Breast epithelium (tissue), 4 donors: ENCODE data around the gene CES5A. TPM values are rescaled to one million over a fixed set of nuclear protein-coding genes. Genes with fewer than 3 reads are reported as not detected.
"Not testable (repeated sequence)": the region's sequence is repeated elsewhere in the genome, so short reads cannot be mapped to it uniquely, and the experiment has no call there.

Experiments used
- DNase-seq, 2 donors: peaks; one replicate each; pipeline ENCODE4 v3.0.0-alpha.2; 2019; ENCODE audit warnings: low spot score in 2 of 2
- H3K27ac ChIP-seq, 2 donors: fragments of 200-600 bp; sonication (generic) in 1 of 2; one replicate each; pipeline ENCODE4 v1.5.1; 2016 to 2019; ENCODE audit warnings: mild to moderate bottlenecking in 1 of 2
- H3K27me3 ChIP-seq, 2 donors: fragments of 200-600 bp; sonication (generic) in 1 of 2; one replicate each; pipeline versions ENCODE4 v1.5.1 to v1.6.0; 2017 to 2019; ENCODE audit warnings: control low read depth in 1 of 2, mild to moderate bottlenecking in 1 of 2
- H3K36me3 ChIP-seq: fragments of 200-600 bp; one replicate; pipeline ENCODE4 v1.5.1; 2019
- H3K4me1 ChIP-seq, 2 donors: fragments of 200-600 bp; sonication (generic); one replicate each; pipeline ENCODE4 v1.5.1; 2016 to 2019; ENCODE audit warnings: control low read depth in 1 of 2
- H3K4me3 ChIP-seq, 3 donors: fragments of 200-600 bp; sonication (generic); 1 replicate in 2 of 3; 2 replicates in 1 of 3; pipeline ENCODE4 v1.5.1; 2016 to 2019; ENCODE audit warnings: mild to moderate bottlenecking in 3 of 3, moderate library complexity in 2 of 3
- H3K9me3 ChIP-seq, 2 donors: fragments of 200-600 bp; sonication (generic) in 1 of 2; one replicate each; pipeline ENCODE4 v1.5.1; 2016 to 2019; ENCODE audit warnings: control low read depth in 1 of 2
- CTCF ChIP-seq, 3 donors: fragments of 450-650 bp; IDR thresholded peaks; one replicate each; pipeline ENCODE4 v1.5.1; 2016 to 2017; ENCODE audit warnings: antibody characterized with exemption in 3 of 3, mild to moderate bottlenecking in 3 of 3, moderate library complexity in 3 of 3
- POLR2A ChIP-seq: fragments of 450-650 bp; IDR thresholded peaks from one replicate; pipeline ENCODE4 v1.6.1; 2016; ENCODE audit warnings: antibody characterized with exemption, mild to moderate bottlenecking, moderate library complexity
- POLR2AphosphoS5 ChIP-seq, 3 donors: sonication (generic); formaldehyde crosslinking; IDR thresholded peaks; one replicate each; pipeline ENCODE4 v1.6.1; 2017; ENCODE audit warnings: antibody characterized with exemption in 3 of 3
- intact Hi-C: fragments of 100-400 bp; cut with DNase I; formaldehyde crosslinking; loops from one replicate; pipeline ENCODE4 v1.15.1; 2023; ENCODE audit warnings: low total_unique reads
- total RNA-seq, 3 donors: library from RNA; depleted of rRNA; stranded (reverse); fragments of >200 nt; gene quantifications; one replicate each; pipeline ENCODE4 v1.1.0, GENCODE V29; 2016

The CES5A gene
- total RNA-seq, 3 donors from 2014 or later = not detected

- Histone ChIP-seq H3K27me3 (no peaks in the 10 kb centered on the region), H3K4me1 (no peaks in the 10 kb centered on the region), H3K4me3 (no peak overlapping the region), H3K27ac (no peak overlapping the region), H3K36me3 (no peaks in the 10 kb centered on the region), H3K9me3 (no peaks in the 10 kb centered on the region)
- TF ChIP-seq POLR2A (no peak), CTCF (IDR thresholded peaks at IDR 0.05) (no peak), POLR2AphosphoS5 (IDR thresholded peaks at IDR 0.05) (no peak)
- no peak for DNase-seq
- intact Hi-C loops = no loop called here
Measured at GRCh38 chr16:55836158-55836611, 39.0 kb downstream of the CES5A start.

GRCh38 chr16:55835581-55835980, 39.6 kb downstream of the CES5A start:
- Histone ChIP-seq H3K4me1 (no peaks in the 10 kb centered on the region), H3K36me3 (no peaks in the 10 kb centered on the region), H3K27ac (no peak overlapping the region), H3K9me3 (no peaks in the 10 kb centered on the region), H3K27me3 (peaks cover 0 to 4% of the 10 kb centered on the region in 2 donors), H3K4me3 (no peak overlapping the region)
- intact Hi-C loops = no loop called here
- TF ChIP-seq POLR2A = no peak
- TF ChIP-seq POLR2AphosphoS5 (IDR thresholded peaks at IDR 0.05) = peak in 1 of 3 donors; percentile 17
- no peak for DNase-seq

DNA sequence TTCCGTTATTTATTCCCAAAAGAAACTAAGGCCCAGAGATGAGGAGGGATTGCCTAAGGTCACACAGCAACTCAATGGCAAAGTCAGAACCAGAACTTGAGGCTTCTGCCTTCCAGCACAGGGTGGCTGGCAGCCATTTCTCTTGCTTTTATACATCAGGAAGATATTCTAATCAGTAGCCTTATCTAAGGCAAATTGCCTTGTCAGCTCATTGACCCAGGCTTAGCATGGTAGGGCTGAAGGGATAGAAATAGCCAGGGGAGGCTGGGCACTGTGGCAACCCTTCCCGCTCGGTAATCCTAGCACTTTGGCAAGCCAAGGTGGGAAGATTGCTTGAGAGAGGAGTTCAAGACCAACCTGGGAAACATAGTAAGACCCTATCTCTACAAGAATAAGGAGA, 40.0 kb downstream of the CES5A start:
- H3K4me1 ChIP-seq, H3K27ac ChIP-seq, DNase-seq, intact Hi-C loops, H3K4me3 ChIP-seq, H3K36me3 ChIP-seq, H3K27me3 ChIP-seq, H3K9me3 ChIP-seq: not testable (repeated sequence)

GRCh38 chr16:55834049-55834448, 41.1 kb downstream of the CES5A start:
- no peaks in the 10 kb centered on the region for H3K4me1 ChIP-seq
- H3K4me3 ChIP-seq = no peak overlapping the region
- H3K9me3 ChIP-seq = no peaks in the 10 kb centered on the region
- H3K27ac ChIP-seq = no peak overlapping the region
- H3K27me3 ChIP-seq = peaks cover 0 to 4% of the 10 kb centered on the region in 2 donors
- no peak for TF ChIP-seq POLR2A
- no peak for TF ChIP-seq POLR2AphosphoS5 (IDR thresholded peaks at IDR 0.05)
- TF ChIP-seq CTCF (IDR thresholded peaks at IDR 0.05) = no peak
- DNase-seq = no peak
- H3K36me3 ChIP-seq = no peaks in the 10 kb centered on the region
- intact Hi-C loops = no loop called here

DNA sequence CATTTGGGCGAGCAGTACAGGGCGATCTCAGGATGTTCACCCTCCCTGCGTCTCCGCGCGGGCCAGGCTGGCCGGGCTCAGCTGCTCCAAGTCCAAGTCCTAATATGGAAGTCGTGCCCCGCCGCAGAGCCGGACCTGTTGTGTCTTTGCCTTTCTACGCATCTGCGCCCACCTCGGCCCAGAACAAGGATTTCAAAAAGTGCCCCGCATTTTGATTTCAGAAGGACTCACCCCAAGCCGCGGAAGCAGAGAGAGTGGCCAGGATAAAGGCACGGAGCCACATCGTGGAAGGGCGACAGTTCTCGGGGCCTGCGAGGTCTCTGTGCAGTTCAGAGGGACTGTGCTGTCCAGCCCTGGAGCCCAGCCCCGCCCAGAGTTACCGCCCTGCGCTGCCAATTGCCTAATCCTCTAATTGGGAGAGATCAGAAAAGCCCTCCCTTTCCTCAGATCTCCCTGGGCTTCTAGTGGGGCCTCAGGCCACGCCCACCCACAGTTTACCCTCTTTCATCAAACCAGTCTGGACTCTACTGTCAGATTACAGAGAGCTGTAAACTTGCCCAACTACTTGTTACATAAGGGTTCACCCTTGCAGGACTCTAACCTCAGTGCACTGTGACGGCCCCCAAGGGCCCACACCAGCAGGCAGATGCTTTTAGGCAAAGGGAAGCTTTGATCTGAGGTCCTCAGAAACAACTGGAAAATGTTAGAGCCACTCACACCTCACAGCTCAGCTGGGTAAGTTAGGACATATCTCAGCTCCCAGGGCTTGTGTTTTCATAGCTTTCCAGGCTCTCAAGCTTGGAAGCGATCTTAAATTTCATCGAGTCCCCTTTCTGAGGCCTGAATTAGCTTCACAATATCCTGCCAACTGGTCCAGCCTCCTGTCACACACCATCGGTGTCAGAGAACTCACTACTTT, 42.1 kb downstream of the CES5A start, which contains the start of gene CES1:
Gene CES1 (minus strand): TSS at position 324 of the 919 bp plus-strand sequence. CDS start 41 bp downstream, at position 283.
- Histone ChIP-seq H3K27ac (no peak within 1 kb of the TSS), H3K36me3 (no peaks in the 10 kb centered on the region), H3K9me3 (no peaks in the 10 kb centered on the region), H3K27me3 (peaks cover 0 to 4% of the 10 kb centered on the region in 2 donors), H3K4me1 (no peaks in the 10 kb centered on the region), H3K4me3 (peak within 1 kb of the TSS in 1 of 3 donors; percentile 34)
- intact Hi-C loops = no loop called here
- TF ChIP-seq CTCF (IDR thresholded peaks at IDR 0.05) (no peak), POLR2AphosphoS5 (IDR thresholded peaks at IDR 0.05) (no peak), POLR2A (no peak)
- peak in 1 of 2 donors; percentile 35 for DNase-seq

- TF ChIP-seq POLR2AphosphoS5 (IDR thresholded peaks at IDR 0.05) = no peak
- TF ChIP-seq POLR2A = no peak
- no peak for TF ChIP-seq CTCF (IDR thresholded peaks at IDR 0.05)
- Histone ChIP-seq H3K4me1 (no peaks in the 10 kb centered on the region), H3K36me3 (no peaks in the 10 kb centered on the region), H3K27ac (no peak overlapping the region), H3K9me3 (no peaks in the 10 kb centered on the region), H3K27me3 (peaks cover 0 to 4% of the 10 kb centered on the region in 2 donors), H3K4me3 (peak overlapping the region in 1 of 3 donors; percentile 34)
- intact Hi-C loops = no loop called here
- no peak for DNase-seq
Measured at GRCh38 chr16:55832425-55832772, 42.8 kb downstream of the CES5A start.
